ENCODE data around the gene CIDEB. TPM values are rescaled to one million over a fixed set of nuclear protein-coding genes. Genes with fewer than 3 reads are reported as not detected.

The CIDEB gene
- total RNA-seq, 4 donors from 2014 or later: 22.3 to 184 (median 136) TPM

- peak overlapping the region in 3 of 4 donors; percentile 68 to 94 (median 82) for H3K27ac ChIP-seq
- H3K36me3 ChIP-seq: peaks cover 0 to 52% (median 0%) of the 10 kb centered on the region in 3 donors
- peak overlapping the region in 3 of 4 donors; percentile 8 to 56 (median 49) for H3K4me3 ChIP-seq
- H3K4me1 ChIP-seq: peaks cover 8 to 40% (median 15%) of the 10 kb centered on the region in 4 donors
- TF ChIP-seq POLR2A (IDR thresholded peaks at IDR 0.05) (no peak), CTCF (IDR thresholded peaks at IDR 0.05) (no peak)
- no peaks in the 10 kb centered on the region for H3K27me3 ChIP-seq
- H3K9me3 ChIP-seq: no peaks in the 10 kb centered on the region
- DNase-seq: no peak
Observed at GRCh38 chr14:24307156-24307574, 612 bp downstream of the CIDEB start.

GRCh38 chr14:24304019-24304387 lies 3.8 kb downstream of the CIDEB start:
- Histone ChIP-seq H3K27me3 (no peaks in the 10 kb centered on the region), H3K36me3 (peaks cover 0 to 60% (median 0%) of the 10 kb centered on the region in 3 donors), H3K27ac (no peak overlapping the region), H3K4me1 (peaks cover 0 to 30% (median 9%) of the 10 kb centered on the region in 4 donors), H3K9me3 (no peaks in the 10 kb centered on the region), H3K4me3 (no peak overlapping the region)
- no peak for DNase-seq
- TF ChIP-seq CTCF (IDR thresholded peaks at IDR 0.05) (no peak), POLR2A (IDR thresholded peaks at IDR 0.05) (no peak)

GRCh38 chr14:24300326-24300980 lies 7.3 kb downstream of the CIDEB start:
- no peak for TF ChIP-seq CTCF (IDR thresholded peaks at IDR 0.05)
- no peak for TF ChIP-seq POLR2A (IDR thresholded peaks at IDR 0.05)
- Histone ChIP-seq H3K4me3 (peak overlapping the region; percentile 78 to 98 (median 88)), H3K27ac (peak overlapping the region; percentile 82 to 97 (median 90)), H3K27me3 (no peaks in the 10 kb centered on the region), H3K36me3 (peaks cover 0 to 50% (median 0%) of the 10 kb centered on the region in 3 donors), H3K4me1 (peaks cover 0 to 34% (median 12%) of the 10 kb centered on the region in 4 donors), H3K9me3 (no peaks in the 10 kb centered on the region)
- DNase-seq: no peak

GRCh38 chr14:24299255-24300191 lies 8.3 kb downstream of the CIDEB start, which contains the start of the genes DHRS1 and NOP9:
DHRS1 (minus strand) TSS chr14:24299780; CDS start chr14:24299106, 674 bp downstream.
NOP9 (plus strand) TSS chr14:24299850; CDS start chr14:24299955, 105 bp downstream.
- Histone ChIP-seq H3K4me1 (peaks cover 0 to 34% (median 12%) of the 10 kb centered on the region in 4 donors), H3K9me3 (no peaks in the 10 kb centered on the region), H3K27ac (peak within 1 kb of the TSS; percentile 82 to 97 (median 90)), H3K36me3 (peaks cover 0 to 50% (median 0%) of the 10 kb centered on the region in 3 donors), H3K27me3 (no peaks in the 10 kb centered on the region), H3K4me3 (peak within 1 kb of the TSS; percentile 78 to 98 (median 88))
- DNase-seq: peak; percentile 94 to 97 (median 97)
- TF ChIP-seq CTCF (IDR thresholded peaks at IDR 0.05) (peak in 1 of 6 experiments; percentile 1), POLR2A (IDR thresholded peaks at IDR 0.05) (peak; percentile 92 to 96)

GRCh38 chr14:24298892-24299254 lies 8.9 kb downstream of the CIDEB start:
- Histone ChIP-seq H3K4me3 (peak overlapping the region; percentile 78 to 98 (median 88)), H3K4me1 (peaks cover 0 to 34% (median 12%) of the 10 kb centered on the region in 4 donors), H3K27me3 (no peaks in the 10 kb centered on the region), H3K27ac (peak overlapping the region; percentile 82 to 97 (median 90)), H3K36me3 (peaks cover 0 to 47% (median 0%) of the 10 kb centered on the region in 3 donors), H3K9me3 (no peaks in the 10 kb centered on the region)
- DNase-seq: peak in 1 of 3 donors; percentile 67
- TF ChIP-seq CTCF (IDR thresholded peaks at IDR 0.05) (no peak), POLR2A (IDR thresholded peaks at IDR 0.05) (no peak)

Measured in Peyer's patch (tissue), 4 donors.